Chondrocyte (in vitro differentiated cells): ENCODE measurements around the gene DDX4. TPM values are rescaled to one million over a fixed set of nuclear protein-coding genes. Genes with fewer than 3 reads are reported as not detected.

Experiments
- DNase-seq: peaks from one replicate; pipeline ENCODE4 v3.0.0; 2021; ENCODE audit warnings: mixed read lengths, low spot score
- H3K27ac Mint-ChIP-seq: one replicate; pipeline ENCODE4 v1.8.0; 2021; ENCODE audit warnings: mild to moderate bottlenecking, moderate library complexity, mixed read lengths; ENCODE audit not compliant: unreplicated experiment
- H3K27me3 Mint-ChIP-seq: 2 replicates; pipeline ENCODE4 v1.8.0; 2021; ENCODE audit warnings: low read depth, mixed read lengths
- H3K36me3 Mint-ChIP-seq: 2 replicates; pipeline ENCODE4 v1.8.0; 2021; ENCODE audit warnings: low read depth, mixed read lengths
- H3K4me1 Mint-ChIP-seq: 2 replicates; pipeline ENCODE4 v1.8.0; 2021; ENCODE audit warnings: low read depth, mild to moderate bottlenecking, mixed read lengths
- H3K4me3 Mint-ChIP-seq: one replicate; pipeline ENCODE4 v1.8.0; 2021; ENCODE audit warnings: mild to moderate bottlenecking, moderate library complexity, mixed read lengths; ENCODE audit not compliant: unreplicated experiment
- H3K9me3 Mint-ChIP-seq: 2 replicates; pipeline ENCODE4 v1.8.0; 2021; ENCODE audit warnings: low read depth, mixed read lengths
- total RNA-seq: library from RNA; stranded (reverse); gene quantifications from 3 replicates; pipeline ENCODE4 v1.2.1, GENCODE V29; 2021
- TF ChIP-seq, protein P1 (sequence below): fragments of 200-600 bp; sonication (generic); IDR thresholded peaks from 2 replicates; pipeline ENCODE4 v1.5.0; 2021; ENCODE audit warnings: antibody characterized with exemption, mild to moderate bottlenecking, moderate library complexity

The DDX4 gene
- total RNA-seq, 1 donor from 2014 or later = not detected

- no peaks in the 10 kb centered on the region for H3K9me3 Mint-ChIP-seq
- no peaks in the 10 kb centered on the region for H3K27me3 Mint-ChIP-seq
- H3K4me3 Mint-ChIP-seq = no peak overlapping the region
- DNase-seq = no peak
- peaks cover 6% of the 10 kb centered on the region for H3K4me1 Mint-ChIP-seq
- TF ChIP-seq, protein P1, sequence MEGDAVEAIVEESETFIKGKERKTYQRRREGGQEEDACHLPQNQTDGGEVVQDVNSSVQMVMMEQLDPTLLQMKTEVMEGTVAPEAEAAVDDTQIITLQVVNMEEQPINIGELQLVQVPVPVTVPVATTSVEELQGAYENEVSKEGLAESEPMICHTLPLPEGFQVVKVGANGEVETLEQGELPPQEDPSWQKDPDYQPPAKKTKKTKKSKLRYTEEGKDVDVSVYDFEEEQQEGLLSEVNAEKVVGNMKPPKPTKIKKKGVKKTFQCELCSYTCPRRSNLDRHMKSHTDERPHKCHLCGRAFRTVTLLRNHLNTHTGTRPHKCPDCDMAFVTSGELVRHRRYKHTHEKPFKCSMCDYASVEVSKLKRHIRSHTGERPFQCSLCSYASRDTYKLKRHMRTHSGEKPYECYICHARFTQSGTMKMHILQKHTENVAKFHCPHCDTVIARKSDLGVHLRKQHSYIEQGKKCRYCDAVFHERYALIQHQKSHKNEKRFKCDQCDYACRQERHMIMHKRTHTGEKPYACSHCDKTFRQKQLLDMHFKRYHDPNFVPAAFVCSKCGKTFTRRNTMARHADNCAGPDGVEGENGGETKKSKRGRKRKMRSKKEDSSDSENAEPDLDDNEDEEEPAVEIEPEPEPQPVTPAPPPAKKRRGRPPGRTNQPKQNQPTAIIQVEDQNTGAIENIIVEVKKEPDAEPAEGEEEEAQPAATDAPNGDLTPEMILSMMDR = no peak
- H3K36me3 Mint-ChIP-seq = no peaks in the 10 kb centered on the region
- H3K27ac Mint-ChIP-seq = no peak overlapping the region
These were observed 92.1 kb downstream of the DDX4 start for GRCh38 chr5:55829956-55830355.

DNA sequence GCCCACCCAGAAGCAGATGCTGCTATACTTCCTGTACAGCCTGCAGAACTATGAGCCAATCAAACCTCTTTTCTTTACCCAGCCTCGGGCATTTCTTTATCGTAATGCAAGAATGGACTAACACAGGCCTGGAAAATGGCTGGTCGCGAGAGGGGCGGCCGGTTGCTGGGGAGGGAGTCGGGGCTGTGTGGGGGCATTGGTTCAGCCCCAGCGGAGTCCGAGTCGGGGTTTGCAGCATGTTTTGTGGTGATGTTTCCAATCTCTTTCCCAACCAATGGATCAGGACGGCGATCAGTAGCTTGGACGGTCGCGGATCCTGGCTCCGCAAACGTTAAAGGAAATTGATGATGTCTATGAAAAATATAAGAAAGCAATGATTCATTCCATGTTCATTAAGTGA is 94.6 kb downstream of the DDX4 start:
- Mint-ChIP-seq H3K27ac (no peak overlapping the region), H3K4me1 (peaks cover 6% of the 10 kb centered on the region)

GRCh38 chr5:55836191-55836590 is 98.3 kb downstream of the DDX4 start:
- DNase-seq = no peak
- no peaks in the 10 kb centered on the region for H3K9me3 Mint-ChIP-seq
- H3K4me3 Mint-ChIP-seq = no peak overlapping the region
- no peak overlapping the region for H3K27ac Mint-ChIP-seq
- peaks cover 5% of the 10 kb centered on the region for H3K27me3 Mint-ChIP-seq
- H3K4me1 Mint-ChIP-seq = no peaks in the 10 kb centered on the region
- TF ChIP-seq, protein P1 = no peak
- H3K36me3 Mint-ChIP-seq = no peaks in the 10 kb centered on the region

More for the DNA sequence above, 94.6 kb downstream of the DDX4 start:
- no peak for DNase-seq
- TF ChIP-seq, protein P1 = no peak
- H3K9me3 Mint-ChIP-seq = no peaks in the 10 kb centered on the region
- no peaks in the 10 kb centered on the region for H3K27me3 Mint-ChIP-seq
- no peak overlapping the region for H3K4me3 Mint-ChIP-seq
- no peaks in the 10 kb centered on the region for H3K36me3 Mint-ChIP-seq

DNA sequence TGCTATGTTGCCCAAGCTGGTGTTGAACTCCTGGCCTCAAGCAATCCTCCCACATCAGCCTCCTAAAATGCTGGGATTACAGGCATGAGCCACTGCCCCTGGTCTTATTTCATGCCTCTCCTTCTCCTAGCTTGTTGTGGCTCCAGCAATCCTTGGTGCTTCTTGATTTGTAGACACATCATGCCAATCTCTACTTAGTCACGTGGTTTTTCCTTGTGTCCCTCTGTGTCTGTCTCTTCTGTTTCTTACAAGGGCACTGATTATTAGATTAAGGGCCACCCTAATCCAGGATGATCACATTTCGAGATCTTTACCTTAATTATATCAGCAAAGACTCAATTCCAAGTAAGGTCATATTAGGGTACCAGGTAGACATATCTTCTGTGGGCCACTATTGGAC is 104.1 kb downstream of the DDX4 start:
- peaks cover 2% of the 10 kb centered on the region for H3K36me3 Mint-ChIP-seq
- peaks cover 18% of the 10 kb centered on the region for H3K9me3 Mint-ChIP-seq
- DNase-seq = no peak
- H3K4me1 Mint-ChIP-seq = no peaks in the 10 kb centered on the region
- H3K27ac Mint-ChIP-seq = no peak overlapping the region
- TF ChIP-seq, protein P1 = no peak
- no peak overlapping the region for H3K4me3 Mint-ChIP-seq
- H3K27me3 Mint-ChIP-seq = peaks cover 5% of the 10 kb centered on the region

GRCh38 chr5:55847837-55848236 is 110.0 kb downstream of the DDX4 start:
- peaks cover 2% of the 10 kb centered on the region for H3K36me3 Mint-ChIP-seq
- no peak overlapping the region for H3K4me3 Mint-ChIP-seq
- H3K4me1 Mint-ChIP-seq = peaks cover 23% of the 10 kb centered on the region
- TF ChIP-seq, protein P1 = no peak
- H3K9me3 Mint-ChIP-seq = peaks cover 17% of the 10 kb centered on the region
- H3K27me3 Mint-ChIP-seq = no peaks in the 10 kb centered on the region
- no peak for DNase-seq
- H3K27ac Mint-ChIP-seq = no peak overlapping the region
